ENCODE data around the gene SRMS. TPM values are rescaled to one million over a fixed set of nuclear protein-coding genes. Genes with fewer than 3 reads are reported as not detected.

The SRMS gene, protein sequence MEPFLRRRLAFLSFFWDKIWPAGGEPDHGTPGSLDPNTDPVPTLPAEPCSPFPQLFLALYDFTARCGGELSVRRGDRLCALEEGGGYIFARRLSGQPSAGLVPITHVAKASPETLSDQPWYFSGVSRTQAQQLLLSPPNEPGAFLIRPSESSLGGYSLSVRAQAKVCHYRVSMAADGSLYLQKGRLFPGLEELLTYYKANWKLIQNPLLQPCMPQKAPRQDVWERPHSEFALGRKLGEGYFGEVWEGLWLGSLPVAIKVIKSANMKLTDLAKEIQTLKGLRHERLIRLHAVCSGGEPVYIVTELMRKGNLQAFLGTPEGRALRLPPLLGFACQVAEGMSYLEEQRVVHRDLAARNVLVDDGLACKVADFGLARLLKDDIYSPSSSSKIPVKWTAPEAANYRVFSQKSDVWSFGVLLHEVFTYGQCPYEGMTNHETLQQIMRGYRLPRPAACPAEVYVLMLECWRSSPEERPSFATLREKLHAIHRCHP
- total RNA-seq = not detected in 2 replicates

GRCh38 chr20:63547725-63548480 is at the start of gene SRMS:
Gene SRMS (minus strand): TSS chr20:63547749. CDS start chr20:63547463, 286 bp downstream.

GRCh38 chr20:63574156-63574828 is 26.7 kb upstream of the SRMS start, which contains the start of gene HELZ2:
Gene HELZ2 (minus strand): TSS chr20:63574239. CDS start chr20:63572385, 1,854 bp downstream.

GRCh38 chr20:63553933-63554290 is 6.4 kb upstream of the SRMS start, which contains the start of gene FNDC11:
Gene FNDC11 (plus strand): TSS chr20:63554159. CDS start chr20:63555664, 1,505 bp downstream.

DNA sequence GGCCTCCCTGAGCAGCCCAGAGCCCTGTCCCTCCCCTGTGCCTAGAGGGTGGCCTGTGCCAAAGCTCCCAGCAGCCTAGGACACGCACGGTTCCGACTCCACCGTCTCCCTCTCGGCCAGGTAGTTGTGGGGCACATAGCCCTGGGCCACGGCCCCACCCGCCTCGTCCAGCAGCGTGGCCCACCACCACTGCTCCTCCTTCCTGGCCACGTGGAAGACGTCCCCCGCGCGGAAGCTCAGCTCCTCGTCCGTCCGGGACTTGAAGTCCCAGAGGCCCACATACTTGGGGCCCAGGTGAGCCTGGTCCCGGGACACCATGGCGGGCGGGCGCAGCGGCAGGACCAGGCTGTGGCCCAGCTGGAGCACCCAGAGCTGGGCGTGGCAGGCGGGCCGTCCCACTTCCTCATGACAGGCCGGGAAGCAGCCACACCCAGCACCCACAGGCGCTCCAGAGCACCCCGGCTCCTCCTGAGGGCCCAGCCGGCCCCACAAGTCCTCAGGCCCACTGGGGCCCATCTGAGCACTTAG is 10.5 kb downstream of the SRMS start, which contains the start of gene PTK6:
TSS of gene PTK6 (minus strand) at position 380 of the 528 bp plus-strand sequence. CDS start at position 318, 62 bp downstream.

GRCh38 chr20:63520504-63520933 is 27.0 kb downstream of the SRMS start, which contains the start of gene PPDPF:
Gene PPDPF (plus strand): TSS chr20:63520765. CDS start chr20:63521309, 544 bp downstream.

GRCh38 chr20:63498960-63499337 is 48.6 kb downstream of the SRMS start, which contains the start of gene EEF1A2:
Gene EEF1A2 (minus strand): TSS chr20:63499083. CDS start chr20:63497763, 1,320 bp downstream.

Other genes with a start within 250 kb of the SRMS start
- gene CHRNA4, start 186.4 kb downstream of the SRMS start, total RNA-seq = not detected in 2 replicates
- gene KCNQ2, start 75.1 kb downstream of the SRMS start, total RNA-seq = not detected in 2 replicates
- gene EEF1A2, start 48.7 kb downstream of the SRMS start, total RNA-seq = 0.67 and 5.6 TPM in 2 replicates
- gene PPDPF, start 27.0 kb downstream of the SRMS start, total RNA-seq = 68.5 and 108 TPM in 2 replicates
- gene PTK6, start 10.4 kb downstream of the SRMS start, total RNA-seq = not detected in 2 replicates
- gene FNDC11, start 6.4 kb upstream of the SRMS start, total RNA-seq = 1.3 and 1.8 TPM in 2 replicates
- 38.2 and 47.0 TPM in 2 replicates for gene HELZ2, start 26.5 kb upstream of the SRMS start, total RNA-seq
- gene GMEB2, start 79.4 kb upstream of the SRMS start, total RNA-seq = 10.8 and 12.4 TPM in 2 replicates
- gene STMN3, start 105.7 kb upstream of the SRMS start, total RNA-seq = 0.57 and 5.6 TPM in 2 replicates
- gene RTEL1, start 110.6 kb upstream of the SRMS start, total RNA-seq = 13.7 and 17.8 TPM in 2 replicates
- 22.1 and 41.5 TPM in 2 replicates for gene TNFRSF6B, start 148.9 kb upstream of the SRMS start, total RNA-seq
- gene ARFRP1, start 160.2 kb upstream of the SRMS start, total RNA-seq = 22.9 and 28.1 TPM in 2 replicates
- gene ZGPAT, start 160.3 kb upstream of the SRMS start, total RNA-seq = 18.0 and 25.2 TPM in 2 replicates
- gene LIME1, start 188.9 kb upstream of the SRMS start, total RNA-seq = 2.9 and 3.7 TPM in 2 replicates
- gene SLC2A4RG, start 192.0 kb upstream of the SRMS start, total RNA-seq = 26.7 and 35.9 TPM in 2 replicates